Nephron progenitor cell (in vitro differentiated cells): Measurements from ENCODE around the gene SHBG.
A peak's percentile ranks its signal among the peaks of the same experiment; 100 is the strongest.

Source experiments
- DNase-seq: peaks from one replicate; pipeline ENCODE4 v3.0.0; 2021
- H3K27ac Mint-ChIP-seq: 2 replicates; pipeline ENCODE4 v1.8.0; 2021; ENCODE audit warnings: mild to moderate bottlenecking, moderate library complexity, mixed read lengths
- H3K27me3 Mint-ChIP-seq: 2 replicates; pipeline ENCODE4 v1.8.0; 2021; ENCODE audit warnings: mild to moderate bottlenecking, low read depth, mixed read lengths; ENCODE audit not compliant: poor library complexity
- H3K36me3 Mint-ChIP-seq: 2 replicates; pipeline ENCODE4 v1.8.0; 2021; ENCODE audit warnings: low read depth, mixed read lengths
- H3K4me1 Mint-ChIP-seq: 2 replicates; pipeline ENCODE4 v1.8.0; 2021; ENCODE audit warnings: mixed read lengths
- H3K4me3 Mint-ChIP-seq: 2 replicates; pipeline ENCODE4 v1.8.0; 2021; ENCODE audit warnings: mild to moderate bottlenecking, moderate library complexity, mixed read lengths
- H3K9me3 Mint-ChIP-seq: 2 replicates; pipeline ENCODE4 v1.8.0; 2021; ENCODE audit warnings: mild to moderate bottlenecking, moderate library complexity, mixed read lengths
- TF ChIP-seq, protein P1 (sequence below): fragments of 200-600 bp; sonication (generic); IDR thresholded peaks from 2 replicates; pipeline ENCODE4 v1.5.0; 2021; ENCODE audit warnings: antibody characterized with exemption

SHBG gene

DNA sequence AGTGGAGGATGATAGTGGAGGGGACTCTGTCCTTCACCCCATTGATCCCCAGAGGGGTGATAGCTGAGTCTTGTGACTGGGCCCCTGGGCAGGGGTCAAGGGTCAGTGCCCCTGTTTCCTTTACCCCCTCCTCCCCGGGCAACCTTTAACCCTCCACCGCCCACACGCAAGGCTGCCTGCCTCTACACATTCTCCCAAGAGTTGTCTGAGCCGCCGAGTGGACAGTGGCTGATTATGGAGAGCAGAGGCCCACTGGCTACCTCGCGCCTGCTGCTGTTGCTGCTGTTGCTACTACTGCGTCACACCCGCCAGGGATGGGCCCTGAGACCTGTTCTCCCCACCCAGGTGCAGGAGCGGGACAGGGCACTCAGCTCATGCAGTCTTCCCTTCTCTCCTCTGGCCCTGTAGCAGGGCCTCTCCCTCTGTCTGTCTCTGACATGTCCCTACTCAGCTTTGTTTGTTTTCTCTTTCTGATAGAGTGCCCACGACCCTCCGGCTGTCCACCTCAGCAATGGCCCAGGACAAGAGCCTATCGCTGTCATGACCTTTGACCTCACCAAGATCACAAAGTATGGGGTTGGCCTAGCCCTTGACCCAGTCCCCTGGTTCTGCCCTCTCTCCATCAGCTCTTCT, at the start of gene SHBG:
Gene SHBG, plus strand, starts transcription at position 197 of the 633 bp plus-strand sequence. Its CDS starts 38 bp downstream, at position 235.
- no peak within 1 kb of the TSS for H3K4me3 Mint-ChIP-seq
- H3K27ac Mint-ChIP-seq: peak within 1 kb of the TSS; percentile 93
- peaks cover 51% of the 10 kb centered on the region for H3K4me1 Mint-ChIP-seq
- H3K9me3 Mint-ChIP-seq: no peaks in the 10 kb centered on the region
- peaks cover 10% of the 10 kb centered on the region for H3K36me3 Mint-ChIP-seq
- H3K27me3 Mint-ChIP-seq: peaks cover 2% of the 10 kb centered on the region
- DNase-seq: peak; percentile 30
- TF ChIP-seq, protein P1, sequence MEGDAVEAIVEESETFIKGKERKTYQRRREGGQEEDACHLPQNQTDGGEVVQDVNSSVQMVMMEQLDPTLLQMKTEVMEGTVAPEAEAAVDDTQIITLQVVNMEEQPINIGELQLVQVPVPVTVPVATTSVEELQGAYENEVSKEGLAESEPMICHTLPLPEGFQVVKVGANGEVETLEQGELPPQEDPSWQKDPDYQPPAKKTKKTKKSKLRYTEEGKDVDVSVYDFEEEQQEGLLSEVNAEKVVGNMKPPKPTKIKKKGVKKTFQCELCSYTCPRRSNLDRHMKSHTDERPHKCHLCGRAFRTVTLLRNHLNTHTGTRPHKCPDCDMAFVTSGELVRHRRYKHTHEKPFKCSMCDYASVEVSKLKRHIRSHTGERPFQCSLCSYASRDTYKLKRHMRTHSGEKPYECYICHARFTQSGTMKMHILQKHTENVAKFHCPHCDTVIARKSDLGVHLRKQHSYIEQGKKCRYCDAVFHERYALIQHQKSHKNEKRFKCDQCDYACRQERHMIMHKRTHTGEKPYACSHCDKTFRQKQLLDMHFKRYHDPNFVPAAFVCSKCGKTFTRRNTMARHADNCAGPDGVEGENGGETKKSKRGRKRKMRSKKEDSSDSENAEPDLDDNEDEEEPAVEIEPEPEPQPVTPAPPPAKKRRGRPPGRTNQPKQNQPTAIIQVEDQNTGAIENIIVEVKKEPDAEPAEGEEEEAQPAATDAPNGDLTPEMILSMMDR: no peak

- Mint-ChIP-seq H3K4me3 (no peak overlapping the region), H3K9me3 (no peaks in the 10 kb centered on the region), H3K27ac (peak overlapping the region; percentile 72), H3K4me1 (peaks cover 86% of the 10 kb centered on the region), H3K36me3 (peaks cover 56% of the 10 kb centered on the region), H3K27me3 (no peaks in the 10 kb centered on the region)
- no peak for DNase-seq
- TF ChIP-seq, protein P1: no peak
These were observed 49.0 kb upstream of the SHBG start for GRCh38 chr17:7580604-7581575.

- no peak for DNase-seq
- Mint-ChIP-seq H3K9me3 (no peaks in the 10 kb centered on the region), H3K4me3 (peak overlapping the region; percentile 60), H3K27ac (peak overlapping the region; percentile 72), H3K36me3 (peaks cover 39% of the 10 kb centered on the region), H3K27me3 (no peaks in the 10 kb centered on the region), H3K4me1 (peaks cover 82% of the 10 kb centered on the region)
- TF ChIP-seq, protein P1: no peak
These were observed 47.3 kb upstream of the SHBG start for GRCh38 chr17:7582396-7583252.

- H3K9me3 Mint-ChIP-seq: no peaks in the 10 kb centered on the region
- no peaks in the 10 kb centered on the region for H3K27me3 Mint-ChIP-seq
- TF ChIP-seq, protein P1: no peak
- H3K36me3 Mint-ChIP-seq: peaks cover 30% of the 10 kb centered on the region
- H3K27ac Mint-ChIP-seq: peak within 1 kb of the TSS; percentile 100
- DNase-seq: peak; percentile 94
- H3K4me3 Mint-ChIP-seq: peak within 1 kb of the TSS; percentile 99
- peaks cover 83% of the 10 kb centered on the region for H3K4me1 Mint-ChIP-seq
These were observed 46.5 kb upstream of the SHBG start, which contains the start of gene MPDU1 for GRCh38 chr17:7583253-7584109. Gene MPDU1 (plus strand): TSS chr17:7583852. CDS start chr17:7583863, 11 bp downstream.
